Astrocyte of the spinal cord (primary cell): Measurements from ENCODE around the gene TIMD4.
"Not testable (repeated sequence)": the region's sequence is repeated elsewhere in the genome, so short reads cannot be mapped to it uniquely, and the experiment has no call there.

Experiments
- DNase-seq: peaks from one replicate; pipeline ENCODE4 v3.0.0; 2011; ENCODE audit warnings: low read depth, low spot score
- H3K4me3 ChIP-seq: 2 replicates; pipeline ENCODE4 v1.5.1; 2011; ENCODE audit warnings: low read depth, mild to moderate bottlenecking, low read length, moderate library complexity
- CTCF ChIP-seq: IDR thresholded peaks from 2 replicates; pipeline ENCODE4 v1.5.1; 2012; ENCODE audit warnings: low read depth, mild to moderate bottlenecking, low read length, inconsistent platforms
- in situ Hi-C: cut with HindIII; loops from 2 replicates; pipeline ENCODE4 v1.10.0; 2017; ENCODE audit warnings: low sequenced_read_pairs

TIMD4 gene

GRCh38 chr5:156927545-156927944, 35.5 kb downstream of the TIMD4 start:
- in situ Hi-C loops, result no loop called here
- TF ChIP-seq CTCF, result no peak
- H3K4me3 ChIP-seq, result no peak overlapping the region
- no peak for DNase-seq

- in situ Hi-C loops, H3K4me3 ChIP-seq, DNase-seq: not testable (repeated sequence)
Observed at GRCh38 chr5:156925767-156926166, 37.3 kb downstream of the TIMD4 start.

GRCh38 chr5:156922207-156922792, 40.7 kb downstream of the TIMD4 start:
- no peak overlapping the region for H3K4me3 ChIP-seq
- TF ChIP-seq CTCF, result no peak
- DNase-seq, result no peak
- in situ Hi-C loops, result no loop called here

GRCh38 chr5:156920861-156921431, 42.1 kb downstream of the TIMD4 start:
- in situ Hi-C loops, result no loop called here

GRCh38 chr5:156920042-156920860, 42.8 kb downstream of the TIMD4 start:
- no peak for TF ChIP-seq CTCF
- in situ Hi-C loops, result no loop called here
- H3K4me3 ChIP-seq, result no peak overlapping the region
- DNase-seq, result no peak

More at GRCh38 chr5:156920861-156921431, 42.1 kb downstream of the TIMD4 start:
- no peak for TF ChIP-seq CTCF
- DNase-seq, result no peak
- no peak overlapping the region for H3K4me3 ChIP-seq

- in situ Hi-C loops, result no loop called here
- no peak for TF ChIP-seq CTCF
- DNase-seq, result no peak
- no peak overlapping the region for H3K4me3 ChIP-seq
Observed at GRCh38 chr5:156918311-156918845, 44.6 kb downstream of the TIMD4 start.

GRCh38 chr5:156914371-156914737, 48.7 kb downstream of the TIMD4 start:
- no peak overlapping the region for H3K4me3 ChIP-seq
- in situ Hi-C loops, result no loop called here

More at GRCh38 chr5:156914371-156914737, 48.7 kb downstream of the TIMD4 start:
- DNase-seq, result no peak
- no peak for TF ChIP-seq CTCF
